Measurements from ENCODE around the gene CLPX.

CLPX gene

GRCh38 chr15:65222891-65223290, 37.7 kb upstream of the CLPX start:
- TF ChIP-seq CTCF (IDR thresholded peaks at IDR 0.05; ENCODE audit: low read depth, low read length, missing control alignments), result no peak
- no peak for DNase-seq (ENCODE audit: extremely low read depth, low read depth)
- H3K4me3 ChIP-seq (replicated peaks; ENCODE audit: low read depth, low read length), result no peak overlapping the region

GRCh38 chr15:65221697-65222096, 36.6 kb upstream of the CLPX start:
- DNase-seq (ENCODE audit: extremely low read depth, low read depth), result no peak
- TF ChIP-seq CTCF (IDR thresholded peaks at IDR 0.05; ENCODE audit: low read depth, low read length, missing control alignments), result no peak

GRCh38 chr15:65219137-65219536, 34.0 kb upstream of the CLPX start:
- H3K4me3 ChIP-seq (replicated peaks; ENCODE audit: low read depth, low read length), result no peak overlapping the region
- no peak for TF ChIP-seq CTCF (IDR thresholded peaks at IDR 0.05; ENCODE audit: low read depth, low read length, missing control alignments)
- DNase-seq (ENCODE audit: extremely low read depth, low read depth), result no peak

More at GRCh38 chr15:65221697-65222096, 36.6 kb upstream of the CLPX start:
- no peak overlapping the region for H3K4me3 ChIP-seq (replicated peaks; ENCODE audit: low read depth, low read length)

GRCh38 chr15:65217526-65218482, 32.7 kb upstream of the CLPX start:
- no peak for TF ChIP-seq CTCF (IDR thresholded peaks at IDR 0.05; ENCODE audit: low read depth, low read length, missing control alignments)
- no peak for DNase-seq (ENCODE audit: extremely low read depth, low read depth)
- no peak overlapping the region for H3K4me3 ChIP-seq (replicated peaks; ENCODE audit: low read depth, low read length)

GRCh38 chr15:65215496-65215895, 30.4 kb upstream of the CLPX start:
- no peak for DNase-seq (ENCODE audit: extremely low read depth, low read depth)
- H3K4me3 ChIP-seq (replicated peaks; ENCODE audit: low read depth, low read length), result no peak overlapping the region
- no peak for TF ChIP-seq CTCF (IDR thresholded peaks at IDR 0.05; ENCODE audit: low read depth, low read length, missing control alignments)

- no peak for DNase-seq (ENCODE audit: extremely low read depth, low read depth)
- no peak overlapping the region for H3K4me3 ChIP-seq (replicated peaks; ENCODE audit: low read depth, low read length)
- no peak for TF ChIP-seq CTCF (IDR thresholded peaks at IDR 0.05; ENCODE audit: low read depth, low read length, missing control alignments)
Observed at GRCh38 chr15:65214010-65214409, 28.9 kb upstream of the CLPX start.

Measured in HFF-Myc (cell line).